WTC11 (cell line): ENCODE results near the gene DHRS4L2. TPM values are rescaled to one million over a fixed set of nuclear protein-coding genes. Genes with fewer than 3 reads are reported as not detected.

ENCODE experiments used
- ATAC-seq: fragments of 200-7000 bp; cut with Tn5 transposase; 2 replicates; pipeline ENCODE4 v1.10.0; 2021; ENCODE audit warnings: mild to moderate bottlenecking, moderate library complexity
- CTCF ChIA-PET: fragments of 300-600 bp; sonication (Branson Sonifier 250); formaldehyde crosslinking; loops from one replicate; lab custom pipeline; 2021; ENCODE audit warnings: antibody characterized with exemption; lab: Charles Lee
- POLR2A ChIA-PET: fragments of 350-600 bp; sonication (Branson Sonifier 250); formaldehyde crosslinking; loops from one replicate; lab custom pipeline; 2021; ENCODE audit warnings: antibody characterized with exemption; lab: Charles Lee
- DNase-seq: peaks from one replicate; pipeline ENCODE4 v3.0.0; 2021; ENCODE audit warnings: low spot score
- H3K27ac Mint-ChIP-seq: 2 replicates; pipeline ENCODE4 v1.8.0; 2021; ENCODE audit warnings: mixed read lengths
- H3K27me3 Mint-ChIP-seq: 2 replicates; pipeline ENCODE4 v1.8.0; 2021; ENCODE audit warnings: low read depth, mild to moderate bottlenecking, moderate library complexity, mixed read lengths
- H3K36me3 Mint-ChIP-seq: 2 replicates; pipeline ENCODE4 v1.8.0; 2021; ENCODE audit warnings: mixed read lengths
- H3K4me1 Mint-ChIP-seq: 2 replicates; pipeline ENCODE4 v1.8.0; 2022; ENCODE audit warnings: mixed read lengths
- H3K4me3 Mint-ChIP-seq: 2 replicates; pipeline ENCODE4 v1.8.0; 2021; ENCODE audit warnings: mild to moderate bottlenecking, moderate library complexity, mixed read lengths
- H3K9me3 Mint-ChIP-seq: 2 replicates; pipeline ENCODE4 v1.8.0; 2021; ENCODE audit warnings: mixed read lengths
- AFF4 ChIP-seq: sonication (generic); formaldehyde crosslinking; IDR thresholded peaks from 2 replicates; pipeline ENCODE4 v1.8.1; 2023; ENCODE audit warnings: mild to moderate bottlenecking, missing genetic modification reagents, borderline replicate concordance
- E2F5 ChIP-seq: sonication (generic); formaldehyde crosslinking; IDR thresholded peaks from 2 replicates; pipeline ENCODE4 v1.8.1; 2022; ENCODE audit warnings: mild to moderate bottlenecking, moderate library complexity, missing genetic modification reagents
- ELF4 ChIP-seq: sonication (generic); formaldehyde crosslinking; IDR thresholded peaks from 2 replicates; pipeline ENCODE4 v1.8.1; 2022; ENCODE audit warnings: low read depth, mild to moderate bottlenecking, moderate library complexity, missing genetic modification reagents
- FOXP4 ChIP-seq: sonication (generic); formaldehyde crosslinking; IDR thresholded peaks from 2 replicates; pipeline ENCODE4 v1.8.0; 2022; ENCODE audit warnings: mild to moderate bottlenecking, missing genetic modification reagents
- GTF2I ChIP-seq: fragments of 250-450 bp; sonication (Bioruptor Pico); conservative IDR thresholded peaks from 2 replicates; pipeline ENCODE4 v1.4.0; 2021; ENCODE audit warnings: mild to moderate bottlenecking
- MAX ChIP-seq: sonication (generic); formaldehyde crosslinking; IDR thresholded peaks from 2 replicates; pipeline ENCODE4 v1.8.0; 2022; ENCODE audit warnings: mild to moderate bottlenecking, missing genetic modification reagents
- MXD4 ChIP-seq: fragments of 250-450 bp; sonication (Bioruptor Pico); IDR thresholded peaks from 2 replicates; pipeline ENCODE4 v1.8.0; 2021; ENCODE audit warnings: mild to moderate bottlenecking, moderate library complexity, borderline replicate concordance
- PRDM15 ChIP-seq: sonication (generic); formaldehyde crosslinking; IDR thresholded peaks from 2 replicates; pipeline ENCODE4 v1.8.0; 2022; ENCODE audit warnings: missing genetic modification reagents
- PRRX2 ChIP-seq: fragments of 250-450 bp; sonication (Bioruptor Pico); IDR thresholded peaks from 2 replicates; pipeline ENCODE4 v1.8.0; 2021; ENCODE audit warnings: mild to moderate bottlenecking
- SMAD4 ChIP-seq: sonication (generic); formaldehyde crosslinking; IDR thresholded peaks from 2 replicates; pipeline ENCODE4 v1.8.0; 2022; ENCODE audit warnings: mild to moderate bottlenecking, missing genetic modification reagents
- SOX15 ChIP-seq: fragments of 250-450 bp; sonication (Bioruptor Pico); IDR thresholded peaks from 2 replicates; pipeline ENCODE4 v1.9.0; 2021; ENCODE audit warnings: mild to moderate bottlenecking
- TEAD4 ChIP-seq: sonication (generic); formaldehyde crosslinking; IDR thresholded peaks from 2 replicates; pipeline ENCODE4 v1.8.0; 2022; ENCODE audit warnings: mild to moderate bottlenecking, missing genetic modification reagents
- ZNF219 ChIP-seq: sonication (generic); formaldehyde crosslinking; IDR thresholded peaks from 2 replicates; pipeline ENCODE4 v1.8.0; 2023; ENCODE audit warnings: missing genetic modification reagents, mild to moderate bottlenecking, borderline replicate concordance
- ZNF232 ChIP-seq: sonication (generic); formaldehyde crosslinking; IDR thresholded peaks from 2 replicates; pipeline ENCODE4 v1.8.0; 2022; ENCODE audit warnings: mild to moderate bottlenecking, missing genetic modification reagents
- ZNF396 ChIP-seq: fragments of 250-450 bp; sonication (Bioruptor Pico); IDR thresholded peaks from 2 replicates; pipeline ENCODE4 v1.8.0; 2021; ENCODE audit warnings: mild to moderate bottlenecking, moderate library complexity, borderline replicate concordance
- ZNF416 ChIP-seq: fragments of 250-450 bp; sonication (Bioruptor Pico); IDR thresholded peaks from 2 replicates; pipeline ENCODE4 v1.9.0; 2021; ENCODE audit warnings: mild to moderate bottlenecking, inconsistent platforms
- total RNA-seq: library from RNA; stranded (reverse); gene quantifications from 3 replicates; pipeline ENCODE4 v1.2.3, GENCODE V29; 2021
- TF ChIP-seq, protein P1 (sequence below): fragments of 250-450 bp; sonication (Bioruptor Pico); conservative IDR thresholded peaks from 2 replicates; pipeline ENCODE4 v1.9.0; 2021; ENCODE audit warnings: mild to moderate bottlenecking
- TF ChIP-seq, protein P2 (sequence below): sonication (generic); formaldehyde crosslinking; conservative IDR thresholded peaks from 2 replicates; pipeline ENCODE4 v1.8.1; 2023; ENCODE audit warnings: mild to moderate bottlenecking, low read depth, missing genetic modification reagents, moderate library complexity

Gene DHRS4L2
- total RNA-seq, 1 experiment from 2014 or later, result 10.2 TPM

DNA sequence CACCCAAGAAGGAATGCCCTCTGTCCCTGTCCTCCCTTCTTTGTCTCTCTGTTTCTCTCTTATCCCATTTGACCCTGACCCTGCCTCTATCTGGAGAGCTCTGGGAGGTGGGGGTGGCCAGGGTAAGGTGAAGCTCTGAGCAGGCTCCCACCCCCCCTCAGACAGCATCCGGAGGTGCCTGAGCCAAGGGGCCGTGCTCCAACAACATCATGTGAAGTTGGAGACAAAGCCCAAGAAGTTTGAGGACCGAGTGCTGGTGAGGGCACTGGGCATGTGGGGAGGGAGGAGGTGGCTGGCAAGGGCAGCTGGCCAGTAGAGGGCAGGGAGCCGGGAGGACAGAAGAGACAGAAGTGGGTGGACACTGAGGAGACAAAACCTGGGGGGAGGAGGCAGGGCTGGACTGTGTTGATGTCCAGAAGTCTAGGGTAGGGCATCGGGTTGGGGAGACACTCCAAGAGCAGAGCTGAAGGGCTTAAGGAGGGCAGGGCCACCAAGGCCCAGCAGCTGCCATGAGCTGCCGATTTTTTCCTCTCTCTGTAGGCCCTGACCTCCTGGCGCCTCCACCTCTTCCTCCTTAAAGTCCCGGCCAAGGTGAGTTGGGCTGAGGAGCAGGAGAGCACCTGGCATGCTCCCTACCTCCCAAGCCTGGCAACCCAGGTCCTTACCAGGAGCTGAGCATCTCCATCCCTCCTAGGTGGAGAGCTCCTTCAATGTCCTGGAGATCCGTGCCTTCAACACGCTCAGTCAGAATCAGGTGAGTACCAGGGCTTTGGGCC, 65.0 kb downstream of the DHRS4L2 start:
- Mint-ChIP-seq H3K27me3 (no peaks in the 10 kb centered on the region; the same call in none of the 2 replicates), H3K36me3 (no peaks in the 10 kb centered on the region), H3K9me3 (no peaks in the 10 kb centered on the region), H3K4me1 (peaks cover 20% of the 10 kb centered on the region), H3K4me3 (peak overlapping the region; percentile 71; the same call in 1 of the 2 replicates), H3K27ac (no peak overlapping the region)
- DNase-seq (no peak), ATAC-seq (no peak)
- ChIA-PET CTCF (interaction anchor here (0.8 to 4.3 kb wide), 4 partner anchors 37 to 107 kb away, joined by 3 to 25 read pairs (median 6); partner anchors contain the start of gene IRF9), POLR2A (interaction anchor here (0.9 to 1.1 kb wide), 2 partner anchors 27 to 40 kb away, joined by 4 to 6 read pairs; partner anchors contain the start of gene PCK2)
- TF ChIP-seq, protein P1, sequence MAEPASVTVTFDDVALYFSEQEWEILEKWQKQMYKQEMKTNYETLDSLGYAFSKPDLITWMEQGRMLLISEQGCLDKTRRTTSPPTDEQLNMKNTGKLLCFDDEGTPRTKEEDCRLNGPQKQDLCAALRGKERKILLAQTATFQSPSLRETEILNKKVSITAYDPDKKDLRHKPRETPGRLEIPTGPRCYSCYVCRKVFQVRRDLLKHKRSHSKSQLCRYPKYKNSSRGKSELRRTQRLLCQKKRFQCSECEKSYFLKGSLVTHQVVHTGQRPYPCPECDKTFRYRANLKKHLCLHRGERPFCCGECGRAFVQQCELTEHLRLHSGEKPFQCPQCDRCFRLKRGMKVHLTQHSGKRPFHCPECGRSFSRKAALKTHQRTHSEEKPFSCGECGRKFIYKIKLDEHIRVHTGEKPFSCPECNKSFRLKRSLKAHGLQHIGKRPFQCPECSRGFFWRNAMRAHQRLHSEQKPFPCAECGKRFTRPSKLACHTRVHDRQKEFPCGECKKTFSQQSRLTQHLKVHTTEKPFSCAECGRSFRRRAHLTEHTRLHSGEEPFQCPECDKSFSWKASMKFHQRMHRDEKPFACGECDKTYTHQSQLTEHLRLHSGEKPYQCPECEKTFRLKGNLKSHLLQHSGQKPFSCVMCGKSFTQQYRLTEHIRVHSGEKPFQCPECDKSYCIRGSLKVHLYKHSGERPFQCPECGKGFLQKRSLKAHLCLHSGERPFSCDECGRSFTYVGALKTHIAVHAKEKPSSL (CRISPR knock-in tag), result no peak
- TF ChIP-seq ZNF396 (CRISPR knock-in tag), result no peak
- no peak for TF ChIP-seq PRRX2 (CRISPR knock-in tag)
- no peak for TF ChIP-seq GTF2I (CRISPR knock-in tag)
- TF ChIP-seq TEAD4 (CRISPR knock-in tag), result no peak
- TF ChIP-seq FOXP4 (CRISPR knock-in tag), result no peak
- TF ChIP-seq, protein P2, sequence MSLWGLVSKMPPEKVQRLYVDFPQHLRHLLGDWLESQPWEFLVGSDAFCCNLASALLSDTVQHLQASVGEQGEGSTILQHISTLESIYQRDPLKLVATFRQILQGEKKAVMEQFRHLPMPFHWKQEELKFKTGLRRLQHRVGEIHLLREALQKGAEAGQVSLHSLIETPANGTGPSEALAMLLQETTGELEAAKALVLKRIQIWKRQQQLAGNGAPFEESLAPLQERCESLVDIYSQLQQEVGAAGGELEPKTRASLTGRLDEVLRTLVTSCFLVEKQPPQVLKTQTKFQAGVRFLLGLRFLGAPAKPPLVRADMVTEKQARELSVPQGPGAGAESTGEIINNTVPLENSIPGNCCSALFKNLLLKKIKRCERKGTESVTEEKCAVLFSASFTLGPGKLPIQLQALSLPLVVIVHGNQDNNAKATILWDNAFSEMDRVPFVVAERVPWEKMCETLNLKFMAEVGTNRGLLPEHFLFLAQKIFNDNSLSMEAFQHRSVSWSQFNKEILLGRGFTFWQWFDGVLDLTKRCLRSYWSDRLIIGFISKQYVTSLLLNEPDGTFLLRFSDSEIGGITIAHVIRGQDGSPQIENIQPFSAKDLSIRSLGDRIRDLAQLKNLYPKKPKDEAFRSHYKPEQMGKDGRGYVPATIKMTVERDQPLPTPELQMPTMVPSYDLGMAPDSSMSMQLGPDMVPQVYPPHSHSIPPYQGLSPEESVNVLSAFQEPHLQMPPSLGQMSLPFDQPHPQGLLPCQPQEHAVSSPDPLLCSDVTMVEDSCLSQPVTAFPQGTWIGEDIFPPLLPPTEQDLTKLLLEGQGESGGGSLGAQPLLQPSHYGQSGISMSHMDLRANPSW (CRISPR knock-in tag), result no peak
- TF ChIP-seq ZNF219 (CRISPR knock-in tag), result no peak
- TF ChIP-seq ZNF416 (CRISPR knock-in tag), result no peak
- no peak for TF ChIP-seq MXD4 (CRISPR knock-in tag)
- no peak for TF ChIP-seq ELF4
- TF ChIP-seq SOX15 (CRISPR knock-in tag), result no peak
- no peak for TF ChIP-seq SMAD4

- DNase-seq (no peak), ATAC-seq (no peak)
- H3K4me1 Mint-ChIP-seq, result peaks cover 24% of the 10 kb centered on the region
- ChIA-PET CTCF (interaction anchor here (0.8 to 4.3 kb wide), 3 partner anchors 37 to 57 kb away, joined by 3 to 25 read pairs (median 5); no protein-coding TSS in a partner anchor), POLR2A (interaction anchor here (0.9 to 1.1 kb wide), 2 partner anchors 26 to 39 kb away, joined by 4 to 6 read pairs; partner anchors contain the start of gene PCK2)
- no peak overlapping the region for H3K4me3 Mint-ChIP-seq
- no peaks in the 10 kb centered on the region; the same call in 1 of the 2 replicates for H3K27me3 Mint-ChIP-seq
- H3K27ac Mint-ChIP-seq, result no peak overlapping the region
- no peaks in the 10 kb centered on the region for H3K9me3 Mint-ChIP-seq
- H3K36me3 Mint-ChIP-seq, result no peaks in the 10 kb centered on the region
- TF ChIP-seq ZNF232 (no peak), PRRX2 (CRISPR knock-in tag) (no peak), AFF4 (CRISPR knock-in tag) (no peak), E2F5 (CRISPR knock-in tag) (no peak), MAX (CRISPR knock-in tag) (no peak), PRDM15 (no peak)
Measured at GRCh38 chr14:24054324-24054641, 65.6 kb downstream of the DHRS4L2 start.
